Sigmoid colon (tissue), 4 donors: ENCODE measurements around the gene UBN1.

Source experiments
- CTCF ChIP-seq, 4 experiments: fragments of 450-650 bp in 3 of 4; fragments of 200-600 bp in 1 of 4; IDR thresholded peaks; one replicate each; pipeline ENCODE4 v1.5.1; 2016 to 2019; ENCODE audit warnings: antibody characterized with exemption in 4 of 4, mild to moderate bottlenecking in 3 of 4, moderate library complexity in 2 of 4
- EP300 ChIP-seq, 4 donors: sonication (generic); formaldehyde crosslinking; IDR thresholded peaks; one replicate each; pipeline ENCODE4 v1.6.1; 2017; ENCODE audit warnings: antibody characterized with exemption in 4 of 4
- POLR2A ChIP-seq, 2 donors: fragments of 450-650 bp; IDR thresholded peaks; one replicate each; pipeline ENCODE4 v1.6.1; 2016; ENCODE audit warnings: antibody characterized with exemption in 2 of 2, mild to moderate bottlenecking in 2 of 2, moderate library complexity in 2 of 2
- POLR2AphosphoS5 ChIP-seq, 4 donors: sonication (generic); formaldehyde crosslinking; IDR thresholded peaks; one replicate each; pipeline ENCODE4 v1.6.1; 2017; ENCODE audit warnings: antibody characterized with exemption in 4 of 4

- TF ChIP-seq CTCF (IDR thresholded peaks at IDR 0.05) (no peak), POLR2A (IDR thresholded peaks at IDR 0.05) (no peak), EP300 (IDR thresholded peaks at IDR 0.05) (no peak), POLR2AphosphoS5 (IDR thresholded peaks at IDR 0.05) (no peak)
Measured at GRCh38 chr16:4913130-4913773, 66.0 kb downstream of the UBN1 start.
